GM13977 (cell line): ENCODE results near the gene BMPR2.
A peak's percentile ranks its signal among the peaks of the same experiment; 100 is the strongest.
"Not testable (repeated sequence)": the region's sequence is repeated elsewhere in the genome, so short reads cannot be mapped to it uniquely, and the experiment has no call there.

ENCODE experiments used
- DNase-seq: peaks from one replicate; pipeline ENCODE4 v3.0.0; 2012; ENCODE audit warnings: low spot score
- in situ Hi-C: fragments of 300-500 bp; cut with MboI; formaldehyde crosslinking; loops from one replicate; pipeline ENCODE4 v1.12.0; 2022; ENCODE audit warnings: low sequenced_read_pairs, low pct_unique_long_range_greater_than_20kb, mixed read lengths, inconsistent platforms; ENCODE audit not compliant: unreplicated experiment
- TF ChIP-seq, protein P1 (sequence below): IDR thresholded peaks from 2 replicates; pipeline ENCODE4 v1.5.1; 2012; ENCODE audit warnings: mild to moderate bottlenecking, control low read depth; ENCODE audit not compliant: insufficient read depth; ENCODE audit errors: extremely low read depth, missing control alignments

The BMPR2 gene

DNA sequence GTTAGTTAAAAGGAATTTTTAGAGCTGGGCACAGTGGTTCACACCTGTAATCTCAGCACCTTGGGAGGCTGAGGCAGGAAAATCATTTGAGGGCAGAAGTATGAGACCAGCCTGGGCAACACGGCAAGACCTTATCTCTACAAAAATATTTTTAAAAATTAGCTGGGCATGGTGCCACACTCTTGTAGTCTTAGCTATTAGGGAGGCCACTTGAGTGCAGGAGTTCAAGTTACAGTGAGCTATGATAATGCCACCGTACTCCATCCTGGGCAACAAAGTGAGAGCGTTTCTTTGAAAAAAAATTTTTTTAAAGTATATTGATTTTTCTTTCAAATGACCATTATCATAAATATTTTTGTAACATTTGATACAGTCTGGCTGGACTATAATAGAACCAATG, 165.0 kb downstream of the BMPR2 start:
- no peak for DNase-seq
- in situ Hi-C loops, result no loop called here

DNA sequence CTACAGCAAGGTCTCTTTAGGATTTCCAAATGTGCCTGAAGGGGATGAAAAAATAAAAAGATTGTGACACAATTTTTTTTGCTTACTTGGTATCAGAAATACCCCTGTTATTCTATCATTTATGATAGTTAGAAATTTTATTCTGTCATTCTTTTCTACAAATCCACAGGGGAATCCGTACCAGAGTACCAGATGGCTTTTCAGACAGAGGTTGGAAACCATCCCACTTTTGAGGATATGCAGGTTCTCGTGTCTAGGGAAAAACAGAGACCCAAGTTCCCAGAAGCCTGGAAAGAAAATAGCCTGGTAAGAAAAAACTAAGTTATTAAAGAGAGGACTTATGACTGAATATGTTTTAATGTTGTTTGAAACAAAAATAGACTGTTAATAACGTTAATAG, 166.0 kb downstream of the BMPR2 start:
- no peak for DNase-seq
- in situ Hi-C loops, result no loop called here

More for the DNA sequence above, 165.0 kb downstream of the BMPR2 start:
- TF ChIP-seq, protein P1, sequence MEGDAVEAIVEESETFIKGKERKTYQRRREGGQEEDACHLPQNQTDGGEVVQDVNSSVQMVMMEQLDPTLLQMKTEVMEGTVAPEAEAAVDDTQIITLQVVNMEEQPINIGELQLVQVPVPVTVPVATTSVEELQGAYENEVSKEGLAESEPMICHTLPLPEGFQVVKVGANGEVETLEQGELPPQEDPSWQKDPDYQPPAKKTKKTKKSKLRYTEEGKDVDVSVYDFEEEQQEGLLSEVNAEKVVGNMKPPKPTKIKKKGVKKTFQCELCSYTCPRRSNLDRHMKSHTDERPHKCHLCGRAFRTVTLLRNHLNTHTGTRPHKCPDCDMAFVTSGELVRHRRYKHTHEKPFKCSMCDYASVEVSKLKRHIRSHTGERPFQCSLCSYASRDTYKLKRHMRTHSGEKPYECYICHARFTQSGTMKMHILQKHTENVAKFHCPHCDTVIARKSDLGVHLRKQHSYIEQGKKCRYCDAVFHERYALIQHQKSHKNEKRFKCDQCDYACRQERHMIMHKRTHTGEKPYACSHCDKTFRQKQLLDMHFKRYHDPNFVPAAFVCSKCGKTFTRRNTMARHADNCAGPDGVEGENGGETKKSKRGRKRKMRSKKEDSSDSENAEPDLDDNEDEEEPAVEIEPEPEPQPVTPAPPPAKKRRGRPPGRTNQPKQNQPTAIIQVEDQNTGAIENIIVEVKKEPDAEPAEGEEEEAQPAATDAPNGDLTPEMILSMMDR, result no peak

DNA sequence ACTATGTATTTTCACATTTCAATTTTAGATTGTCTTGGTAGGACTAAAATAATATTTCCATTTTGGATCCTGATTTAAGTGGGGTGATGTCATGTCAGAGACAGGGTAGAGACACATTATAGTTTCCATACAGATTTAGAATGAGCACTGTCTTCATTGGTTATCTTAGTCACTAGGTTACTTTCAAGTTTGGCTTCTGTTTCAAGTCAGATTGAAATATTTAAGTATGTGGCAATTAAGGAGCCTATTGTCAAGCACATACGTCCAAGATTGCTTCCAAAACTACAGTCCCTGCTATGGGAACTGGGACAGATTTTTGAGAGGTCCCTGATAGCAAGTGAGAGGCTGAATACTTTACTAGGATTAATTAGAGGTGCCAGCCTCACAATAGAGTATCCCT, 169.4 kb downstream of the BMPR2 start:
- peak; percentile 45 for DNase-seq
- TF ChIP-seq, protein P1, result no peak
- in situ Hi-C loops, result no loop called here

More for the DNA sequence above, 166.0 kb downstream of the BMPR2 start:
- TF ChIP-seq, protein P1, result no peak

DNA sequence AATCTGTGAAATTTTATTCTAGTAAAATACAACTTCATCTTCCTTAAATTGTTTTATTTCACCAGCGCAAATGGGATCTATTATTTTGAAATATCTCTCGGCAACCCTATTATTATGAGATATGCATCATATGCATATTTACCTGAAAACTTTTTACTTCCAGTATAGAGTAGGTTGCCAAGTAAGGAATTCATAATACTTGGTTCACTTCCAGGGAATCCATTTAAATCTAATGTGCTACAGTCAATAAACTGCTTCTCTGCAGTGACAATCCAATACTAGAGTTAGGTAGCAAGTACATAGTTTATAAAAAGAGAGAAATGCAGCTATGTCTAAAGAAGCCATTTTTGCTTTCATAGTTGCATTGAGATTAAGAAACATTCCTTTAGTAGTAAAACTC, 169.8 kb downstream of the BMPR2 start:
- in situ Hi-C loops, result no loop called here
- TF ChIP-seq, protein P1, result no peak
- no peak for DNase-seq

DNA sequence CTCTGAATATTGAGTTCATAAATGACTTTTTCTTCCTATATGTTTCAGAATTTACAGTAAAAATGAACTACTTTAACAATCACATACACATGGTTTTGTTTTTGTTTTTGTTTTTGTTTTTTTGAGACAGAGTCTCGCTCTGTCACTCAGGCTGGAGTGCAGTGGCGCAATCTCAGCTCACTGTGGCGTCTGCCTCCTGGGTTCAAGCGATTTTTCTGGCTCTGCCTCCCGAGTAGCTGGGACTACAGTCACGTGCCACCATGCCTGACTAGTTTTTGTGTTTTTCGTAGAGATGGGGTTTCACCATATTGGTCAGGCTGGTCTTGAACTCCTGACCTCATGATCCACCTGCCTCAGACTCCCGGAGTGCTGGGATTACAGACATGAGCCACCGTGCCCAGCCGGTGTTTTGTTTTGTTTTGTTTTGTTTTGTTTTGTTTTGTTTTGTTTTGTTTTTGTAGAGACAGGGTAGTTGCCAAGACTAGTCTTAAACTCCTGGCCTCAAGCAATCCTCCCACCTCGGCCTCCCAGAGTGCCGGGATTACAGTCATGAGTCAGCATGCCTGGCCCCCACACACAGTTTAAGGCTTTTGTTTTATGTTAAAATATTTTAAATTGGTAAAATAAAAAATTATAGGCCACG, 170.5 kb downstream of the BMPR2 start:
- DNase-seq, in situ Hi-C loops: not testable (repeated sequence)

DNA sequence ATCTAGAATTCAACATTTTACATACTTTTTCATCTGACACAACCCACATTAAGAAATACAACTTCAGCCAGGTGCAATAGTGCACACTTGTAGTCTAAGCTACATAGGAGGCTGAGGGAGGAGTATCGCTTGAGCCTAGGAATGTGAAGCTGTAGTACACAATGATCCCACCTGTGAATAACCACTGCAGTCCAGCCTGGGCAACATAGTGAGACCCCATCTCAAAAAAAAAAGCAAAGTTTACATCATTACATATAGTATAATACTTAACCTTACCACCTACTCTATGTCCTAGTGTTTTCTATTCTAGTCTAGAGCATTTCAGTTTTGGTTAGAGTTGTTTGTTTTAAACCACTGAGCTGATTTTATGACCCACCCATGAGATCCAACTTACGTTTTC, 172.1 kb downstream of the BMPR2 start:
- in situ Hi-C loops, result no loop called here
- no peak for DNase-seq
- TF ChIP-seq, protein P1, result no peak

DNA sequence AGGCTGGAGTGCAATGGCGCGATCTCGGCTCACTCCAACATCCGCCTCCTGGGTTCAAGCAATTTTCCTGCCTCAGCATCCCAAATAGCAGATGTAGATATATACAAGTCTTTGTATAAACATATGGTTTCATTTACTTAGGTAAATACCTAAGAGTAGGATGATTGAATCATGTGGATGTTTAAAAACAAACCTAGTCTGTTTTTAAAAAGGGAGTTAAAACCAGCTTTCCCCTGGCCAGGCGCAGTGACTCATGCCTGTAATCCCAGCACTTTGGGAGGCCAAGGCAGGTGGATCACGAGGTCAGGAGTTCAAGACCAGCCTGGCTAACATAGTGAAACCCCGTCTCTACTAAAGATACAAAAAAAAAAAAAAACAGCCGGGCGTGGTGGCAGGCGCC, 174.9 kb downstream of the BMPR2 start:
- in situ Hi-C loops, DNase-seq: not testable (repeated sequence)

DNA sequence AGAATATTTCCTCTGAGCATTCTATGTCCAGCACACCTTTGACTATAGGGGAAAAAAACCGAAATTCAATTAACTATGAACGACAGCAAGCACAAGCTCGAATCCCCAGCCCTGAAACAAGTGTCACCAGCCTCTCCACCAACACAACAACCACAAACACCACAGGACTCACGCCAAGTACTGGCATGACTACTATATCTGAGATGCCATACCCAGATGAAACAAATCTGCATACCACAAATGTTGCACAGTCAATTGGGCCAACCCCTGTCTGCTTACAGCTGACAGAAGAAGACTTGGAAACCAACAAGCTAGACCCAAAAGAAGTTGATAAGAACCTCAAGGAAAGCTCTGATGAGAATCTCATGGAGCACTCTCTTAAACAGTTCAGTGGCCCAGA, 179.2 kb downstream of the BMPR2 start:
- no peak for DNase-seq
- TF ChIP-seq, protein P1, result no peak
- in situ Hi-C loops, result no loop called here
